ENCODE data around the gene TSPAN15.
"Not testable (repeated sequence)": the region's sequence is repeated elsewhere in the genome, so short reads cannot be mapped to it uniquely, and the experiment has no call there.

Gene TSPAN15

DNA sequence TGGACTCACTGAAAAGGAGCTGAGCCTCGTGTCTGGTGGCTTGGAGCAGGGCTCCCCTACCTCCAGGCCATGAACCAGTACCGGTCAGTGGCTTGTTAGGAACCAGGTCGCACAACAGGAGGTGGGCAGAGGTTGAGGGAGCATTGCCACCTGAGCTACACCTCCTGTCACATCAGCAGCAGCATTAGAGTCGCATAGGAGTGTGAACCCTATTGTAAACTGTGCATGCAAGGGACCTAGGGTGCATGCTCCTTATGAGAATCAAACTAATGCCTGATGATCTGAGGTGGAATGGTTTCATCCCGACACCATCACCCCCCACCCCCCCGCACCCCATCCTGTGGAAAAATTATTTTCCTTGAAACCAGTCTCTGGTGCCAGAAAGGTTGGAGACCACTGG lies 50.4 kb downstream of the TSPAN15 start:
- DNase-seq (ENCODE audit: low read depth in 2 of 2, low spot score in 1 of 2) = no peak

DNA sequence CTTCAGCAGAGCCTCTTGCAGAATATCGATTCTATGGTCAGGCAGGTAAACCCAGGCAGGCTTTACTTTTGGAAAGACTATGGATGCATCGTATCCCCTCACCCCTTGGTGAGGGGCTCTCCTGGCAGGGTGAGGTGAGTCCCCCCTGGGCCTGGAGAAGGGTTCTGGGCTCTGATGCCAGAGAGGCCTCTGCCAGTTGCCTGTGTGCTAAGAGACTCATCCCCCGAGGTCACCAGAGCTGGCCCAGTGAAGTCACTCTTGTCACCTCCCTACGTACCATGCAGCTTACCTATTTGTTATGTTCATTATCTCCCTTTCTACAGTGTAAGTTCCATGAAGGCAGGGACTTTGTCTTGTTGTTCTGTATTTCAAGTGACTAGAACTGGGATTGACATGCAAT lies 51.3 kb downstream of the TSPAN15 start:
- no peak for DNase-seq (ENCODE audit: low read depth in 2 of 2, low spot score in 1 of 2)

DNA sequence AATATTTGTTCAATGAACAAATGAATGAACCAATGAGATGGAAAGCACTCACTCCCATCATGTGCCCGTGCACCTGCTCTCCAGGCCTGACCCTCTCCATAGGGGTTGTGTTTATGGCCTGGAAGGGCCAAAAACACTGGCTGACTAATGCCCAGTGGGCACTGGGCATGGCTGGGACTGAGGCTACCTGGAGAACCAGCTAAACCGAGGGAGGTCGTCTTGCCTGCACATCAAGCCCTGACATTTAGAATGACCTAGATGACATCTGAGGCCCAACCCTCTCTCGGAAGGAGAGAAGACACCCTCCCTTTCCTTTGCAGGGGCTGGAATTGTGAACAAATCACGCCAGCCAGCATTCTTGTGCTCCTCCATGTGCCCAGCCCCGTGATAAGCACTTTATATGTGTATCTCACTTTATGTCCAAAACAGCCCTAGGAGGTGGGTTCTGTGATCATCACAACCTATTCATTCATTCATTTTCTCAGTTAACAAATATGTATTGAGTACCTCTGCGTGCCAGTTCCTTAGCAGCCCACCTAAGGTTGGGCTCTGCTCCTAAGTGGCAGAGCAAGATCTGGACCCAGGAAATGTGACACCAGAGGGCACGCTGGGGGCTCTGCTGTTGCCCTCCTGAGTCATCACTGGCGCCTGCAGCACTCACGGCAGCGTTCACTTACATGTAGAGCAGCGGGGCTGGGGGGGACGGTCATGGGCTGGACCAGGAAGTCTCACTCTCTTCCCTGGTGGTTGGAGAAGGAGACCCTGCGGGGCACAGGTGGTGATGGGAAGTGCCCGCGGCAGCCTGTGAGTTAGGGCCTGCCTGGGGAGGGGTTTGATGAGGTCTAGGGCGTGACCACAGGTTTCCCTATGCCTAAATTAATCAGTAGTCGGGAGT lies 52.0 kb downstream of the TSPAN15 start:
- no peak for DNase-seq (ENCODE audit: low read depth in 2 of 2, low spot score in 1 of 2)

DNA sequence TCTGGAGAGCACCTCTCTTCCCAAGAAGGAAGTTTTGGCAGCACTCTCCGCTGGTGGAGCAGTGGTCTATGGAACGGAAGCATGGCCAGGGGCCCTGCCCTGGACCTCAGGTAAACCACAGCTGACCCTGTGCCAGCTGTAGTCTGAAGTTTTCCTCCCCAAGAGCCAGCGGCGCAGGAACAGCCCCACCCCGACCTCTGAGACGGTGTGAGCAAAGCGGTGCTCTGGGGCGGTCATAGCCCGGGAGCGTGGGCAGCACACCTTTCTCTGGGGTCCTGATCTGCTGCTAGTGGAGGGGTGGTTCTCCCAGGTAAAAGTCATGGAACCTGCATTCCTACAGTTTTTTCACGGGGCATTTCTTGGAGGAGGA lies 52.6 kb downstream of the TSPAN15 start:
- DNase-seq (ENCODE audit: low read depth in 2 of 2, low spot score in 1 of 2) = no peak

DNA sequence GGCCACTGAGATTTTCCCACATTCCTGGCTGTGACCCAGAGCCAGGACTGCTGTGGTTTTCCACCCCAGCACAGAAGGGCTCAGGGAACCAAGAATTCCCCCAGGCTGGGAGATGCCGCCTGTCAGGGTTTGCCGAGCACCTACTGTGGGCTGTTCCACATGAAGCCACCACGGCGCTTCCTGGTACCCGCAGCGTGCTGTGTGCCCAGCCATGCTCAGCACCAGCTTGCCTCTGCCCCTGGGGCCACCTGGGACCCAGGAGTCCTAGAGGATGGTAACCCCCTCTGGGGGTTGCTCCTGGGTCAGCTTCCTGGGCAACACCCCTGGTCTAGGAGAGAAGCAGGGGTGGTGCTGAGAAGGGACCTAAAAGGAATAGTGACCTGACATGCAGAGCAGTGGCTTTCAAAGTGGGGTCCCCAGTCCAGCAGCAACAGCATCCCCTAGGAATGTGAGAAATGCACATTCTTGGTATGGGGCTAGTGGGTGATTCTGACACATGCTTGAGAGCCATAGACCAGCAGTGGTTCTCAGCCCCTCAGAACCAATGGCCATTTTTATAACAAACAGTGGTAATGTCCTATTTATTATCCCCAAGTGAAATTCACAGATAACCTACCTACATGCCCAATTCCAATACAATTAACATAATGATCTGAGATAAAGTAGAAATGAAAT lies 53.4 kb downstream of the TSPAN15 start:
- DNase-seq (ENCODE audit: low read depth in 2 of 2, low spot score in 1 of 2) = no peak

DNA sequence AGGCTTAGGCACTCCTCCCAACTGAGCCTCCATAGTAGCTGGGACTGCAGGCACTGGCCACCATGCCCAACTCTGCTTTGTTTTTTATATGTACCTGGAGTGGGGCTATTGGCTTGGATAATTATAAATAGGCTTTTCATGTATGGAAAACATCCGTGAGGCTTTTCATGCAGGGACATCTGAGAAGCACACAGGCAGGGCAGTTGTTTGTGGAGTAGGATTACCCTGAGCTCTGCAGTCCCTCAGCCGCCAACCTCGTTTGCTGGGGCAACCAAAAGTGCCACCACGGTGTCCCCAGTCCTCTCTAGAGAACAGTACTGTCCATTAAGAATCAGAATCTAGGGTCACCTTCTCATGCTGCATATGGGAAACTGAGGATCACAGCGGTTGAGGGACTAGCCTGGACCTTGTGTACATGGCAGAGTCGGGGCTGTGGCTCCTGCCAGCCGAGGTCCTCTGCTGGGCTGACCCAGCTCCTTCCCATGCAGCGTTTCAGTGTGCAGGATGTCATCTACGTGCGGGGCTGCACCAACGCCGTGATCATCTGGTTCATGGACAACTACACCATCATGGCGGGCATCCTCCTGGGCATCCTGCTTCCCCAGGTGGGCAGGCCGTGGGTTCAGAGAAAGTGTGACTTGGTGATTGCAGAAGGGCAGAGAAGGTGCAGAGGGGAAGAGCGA lies 54.5 kb downstream of the TSPAN15 start:
- no peak for DNase-seq (ENCODE audit: low read depth in 2 of 2, low spot score in 1 of 2)

DNA sequence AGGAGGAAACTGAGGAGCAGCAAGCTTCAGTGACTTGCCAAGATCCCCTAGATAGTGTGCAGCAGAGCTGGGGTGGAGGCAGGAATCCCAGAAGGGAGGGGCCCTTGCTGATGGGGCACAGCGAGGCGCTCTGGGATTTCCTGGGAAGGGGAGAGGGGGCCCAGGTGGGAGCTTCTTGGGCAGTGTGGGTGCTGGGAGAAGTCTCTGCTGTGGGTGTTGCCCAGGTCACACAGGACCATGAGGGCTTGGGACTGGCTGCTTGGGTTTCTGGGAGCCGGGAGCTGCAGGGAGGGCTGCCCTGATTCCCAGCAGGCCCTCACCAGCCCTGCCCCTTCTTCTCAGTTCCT lies 55.2 kb downstream of the TSPAN15 start:
- no peak for DNase-seq (ENCODE audit: low read depth in 2 of 2, low spot score in 1 of 2)

DNA sequence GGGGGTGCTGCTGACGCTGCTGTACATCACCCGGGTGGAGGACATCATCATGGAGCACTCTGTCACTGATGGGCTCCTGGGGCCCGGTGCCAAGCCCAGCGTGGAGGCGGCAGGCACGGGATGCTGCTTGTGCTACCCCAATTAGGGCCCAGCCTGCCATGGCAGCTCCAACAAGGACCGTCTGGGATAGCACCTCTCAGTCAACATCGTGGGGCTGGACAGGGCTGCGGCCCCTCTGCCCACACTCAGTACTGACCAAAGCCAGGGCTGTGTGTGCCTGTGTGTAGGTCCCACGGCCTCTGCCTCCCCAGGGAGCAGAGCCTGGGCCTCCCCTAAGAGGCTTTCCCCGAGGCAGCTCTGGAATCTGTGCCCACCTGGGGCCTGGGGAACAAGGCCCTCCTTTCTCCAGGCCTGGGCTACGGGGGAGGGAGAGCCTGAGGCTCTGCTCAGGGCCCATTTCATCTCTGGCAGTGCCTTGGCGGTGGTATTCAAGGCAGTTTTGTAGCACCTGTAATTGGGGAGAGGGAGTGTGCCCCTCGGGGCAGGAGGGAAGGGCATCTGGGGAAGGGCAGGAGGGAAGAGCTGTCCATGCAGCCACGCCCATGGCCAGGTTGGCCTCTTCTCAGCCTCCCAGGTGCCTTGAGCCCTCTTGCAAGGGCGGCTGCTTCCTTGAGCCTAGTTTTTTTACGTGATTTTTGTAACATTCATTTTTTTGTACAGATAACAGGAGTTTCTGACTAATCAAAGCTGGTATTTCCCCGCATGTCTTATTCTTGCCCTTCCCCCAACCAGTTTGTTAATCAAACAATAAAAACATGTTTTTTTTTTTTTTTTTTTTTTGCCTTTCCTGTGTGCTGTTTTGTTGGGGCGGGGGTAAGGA lies 55.8 kb downstream of the TSPAN15 start:
- DNase-seq (ENCODE audit: low read depth in 2 of 2, low spot score in 1 of 2) = no peak

DNA sequence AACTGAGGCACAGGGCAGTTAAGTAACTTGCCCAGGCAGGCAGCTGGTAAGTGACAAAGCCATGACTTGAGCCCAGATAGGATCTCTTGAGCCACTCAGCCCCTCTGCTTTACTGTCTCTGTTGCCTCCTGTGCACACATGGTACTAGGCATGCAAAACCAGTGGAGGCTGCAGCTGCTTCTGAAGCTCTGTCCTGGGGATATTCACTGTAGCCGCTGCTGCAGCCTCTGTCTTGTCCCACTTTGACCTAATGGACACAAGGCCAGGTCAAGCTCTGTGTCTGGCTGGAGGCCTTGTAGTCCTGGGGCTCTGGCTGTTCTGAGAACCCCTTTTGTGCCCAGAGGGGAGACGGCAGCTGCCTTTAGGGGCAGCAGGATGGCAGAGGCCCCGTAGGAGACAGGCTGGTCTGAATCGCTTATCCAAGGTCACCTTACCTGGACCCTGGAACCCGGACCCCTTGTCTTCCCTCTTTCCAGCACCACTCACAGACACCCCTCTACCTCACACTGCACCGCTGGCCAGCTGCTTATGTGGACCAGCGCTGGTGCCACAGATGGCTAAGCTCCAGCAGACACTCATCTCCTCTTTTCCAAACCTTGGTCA lies 57.6 kb downstream of the TSPAN15 start:
- DNase-seq (ENCODE audit: low read depth in 2 of 2, low spot score in 1 of 2) = no peak

DNA sequence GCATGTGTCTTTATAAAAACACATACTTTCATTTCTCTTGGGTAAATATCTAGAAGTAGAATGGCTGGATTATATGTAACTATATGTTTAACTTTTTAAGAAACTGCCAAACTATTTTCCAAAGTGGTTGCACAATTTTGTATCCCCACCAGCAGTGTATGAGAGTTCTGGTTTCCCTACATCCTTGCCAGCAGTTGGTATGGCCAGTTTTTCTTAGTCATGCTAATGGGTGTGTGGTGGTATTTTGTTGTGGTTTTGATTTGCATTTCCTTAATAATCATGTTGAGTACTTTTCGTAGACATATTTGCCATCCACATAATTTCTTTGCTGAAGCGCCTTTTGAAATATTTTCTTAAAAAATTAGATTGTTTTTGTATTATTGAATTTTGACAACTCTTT lies 61.6 kb downstream of the TSPAN15 start:
- no peak for DNase-seq (ENCODE audit: low read depth in 2 of 2, low spot score in 1 of 2)

DNA sequence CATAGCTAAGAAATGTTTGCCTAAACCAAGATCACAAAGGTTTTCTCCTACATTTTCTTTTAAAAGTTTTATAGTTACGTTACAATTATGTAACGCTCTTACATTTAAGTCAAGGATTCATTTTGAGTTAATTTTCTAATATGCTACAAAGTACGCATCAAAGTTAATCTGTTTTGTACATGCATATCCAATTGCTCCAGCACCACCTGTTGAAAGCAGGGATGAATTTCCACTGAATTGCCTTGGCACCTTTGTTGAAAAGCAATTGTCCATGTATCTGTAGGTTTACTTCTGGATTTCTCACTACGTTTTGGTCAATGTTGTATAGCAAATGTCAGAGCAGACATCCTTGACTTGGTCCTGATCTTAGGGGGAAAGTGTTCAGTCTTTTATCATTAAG lies 62.4 kb downstream of the TSPAN15 start:
- DNase-seq (ENCODE audit: low read depth in 2 of 2, low spot score in 1 of 2) = no peak

DNA sequence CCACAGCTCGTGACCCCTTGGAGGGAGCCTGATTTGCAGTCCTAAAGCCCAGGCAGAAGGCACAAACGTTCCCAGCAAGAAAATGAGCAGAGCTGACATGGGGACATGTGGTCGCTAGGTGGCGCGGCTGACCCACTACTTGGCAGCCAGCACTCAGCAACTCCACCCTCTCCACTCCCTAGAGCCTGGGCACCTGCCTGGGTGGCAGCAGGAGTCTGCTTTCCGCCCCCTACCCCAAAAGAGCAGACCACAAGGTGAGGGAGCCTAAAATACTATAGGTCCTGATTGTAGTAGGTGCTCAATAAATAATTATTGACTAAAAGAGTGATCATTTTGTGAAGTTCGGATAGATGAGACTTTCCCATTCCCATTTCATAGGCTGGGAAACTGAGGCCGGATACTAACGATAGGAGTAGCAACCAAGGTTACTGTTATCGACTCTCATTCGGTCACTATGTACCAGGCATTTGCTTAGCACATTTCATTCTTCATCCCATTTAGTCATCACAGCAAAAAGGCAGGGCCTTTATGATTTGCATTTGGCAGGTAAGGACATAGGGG lies 64.5 kb downstream of the TSPAN15 start:
- DNase-seq (ENCODE audit: low read depth in 2 of 2, low spot score in 1 of 2) = peak; percentile 43 to 47

DNA sequence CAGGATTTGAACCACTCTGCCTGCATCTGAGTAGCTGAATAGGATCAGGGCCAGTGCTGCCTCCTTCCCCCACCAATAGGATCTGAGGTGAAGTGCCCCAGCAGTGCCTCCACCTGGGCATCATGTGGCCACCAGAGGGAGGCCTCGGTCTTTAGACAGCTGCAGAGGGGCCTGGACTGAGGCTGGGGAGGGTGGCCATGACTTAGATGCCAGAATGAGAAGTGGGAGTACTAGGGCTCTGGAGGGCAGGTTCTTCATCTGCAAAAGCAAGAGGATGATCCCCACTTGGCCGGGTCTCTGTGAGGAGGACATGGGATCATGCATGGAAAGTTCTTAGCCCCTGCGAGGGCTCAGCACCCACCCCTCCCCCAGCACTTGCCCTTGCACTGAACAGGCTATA lies 65.1 kb downstream of the TSPAN15 start:
- DNase-seq (ENCODE audit: low read depth in 2 of 2, low spot score in 1 of 2) = no peak

DNA sequence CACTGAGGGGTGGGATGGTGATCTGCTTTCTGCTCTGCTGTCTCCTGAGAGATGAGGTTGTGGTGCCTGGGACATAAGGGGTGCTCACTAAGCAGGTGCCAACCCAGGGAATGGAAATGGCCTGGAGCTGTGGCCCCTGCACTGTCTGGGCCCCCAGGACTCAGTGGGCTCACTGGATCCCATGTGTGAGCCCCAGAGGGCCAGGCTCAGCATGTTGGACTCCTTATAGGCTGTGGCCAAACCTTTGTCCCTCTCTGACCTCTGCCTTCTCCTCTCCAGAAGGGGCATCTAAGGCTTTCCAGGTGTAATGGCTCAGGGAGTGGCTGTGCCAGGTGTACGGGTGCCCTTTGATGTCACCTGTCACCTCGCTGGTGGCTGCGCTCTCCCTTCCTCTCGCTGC lies 65.5 kb downstream of the TSPAN15 start:
- no peak for DNase-seq (ENCODE audit: low read depth in 2 of 2, low spot score in 1 of 2)

DNA sequence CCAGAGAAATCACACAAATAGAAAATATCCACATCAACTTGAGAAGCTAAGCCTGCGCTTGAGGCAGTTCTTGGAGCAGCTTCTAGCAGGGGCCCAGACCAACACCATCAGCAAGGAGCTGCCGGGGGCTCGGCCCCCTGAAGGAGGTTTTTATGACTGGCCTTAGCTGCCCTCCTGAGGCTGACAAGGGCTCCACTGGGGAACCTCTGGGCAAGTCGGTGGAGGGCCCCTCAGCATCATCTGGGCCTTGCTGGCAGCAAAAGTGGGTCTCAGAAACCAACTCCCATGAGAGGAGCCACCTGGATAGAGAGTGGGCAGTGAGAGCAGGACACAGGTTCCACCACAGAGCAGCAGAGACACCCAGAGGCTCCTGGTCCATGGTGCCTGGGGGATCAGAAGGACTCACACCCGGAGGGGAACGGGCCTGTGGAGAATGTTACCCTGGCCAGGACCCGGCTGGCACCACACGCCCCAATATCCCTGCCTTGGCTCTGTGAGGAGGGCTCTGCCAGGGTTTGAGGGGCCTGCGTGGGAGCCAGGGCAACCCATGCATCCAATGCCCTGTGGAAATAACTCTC lies 66.1 kb downstream of the TSPAN15 start:
- no peak for DNase-seq (ENCODE audit: low read depth in 2 of 2, low spot score in 1 of 2)

DNA sequence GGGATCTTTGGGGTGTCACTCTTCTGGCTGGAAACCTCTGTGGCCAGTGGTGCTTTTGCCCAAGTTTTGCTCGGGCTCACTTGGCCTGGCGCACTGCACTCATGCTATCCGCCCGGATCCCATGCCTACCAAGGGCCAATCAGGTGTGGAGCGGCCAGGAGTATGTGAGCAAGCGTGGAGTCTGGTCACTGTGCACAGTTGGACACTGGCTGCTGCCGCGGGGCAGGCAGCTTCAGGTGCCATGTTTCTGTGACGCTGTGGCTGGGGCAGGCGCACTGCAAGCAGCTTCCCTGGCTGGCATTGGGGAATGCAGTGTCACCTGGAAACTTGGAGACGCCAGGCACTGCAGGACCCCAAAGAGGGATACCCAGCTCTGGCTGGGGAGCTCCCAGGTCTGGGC lies 76.7 kb downstream of the TSPAN15 start:
- DNase-seq (ENCODE audit: low read depth in 2 of 2, low spot score in 1 of 2) = no peak

DNA sequence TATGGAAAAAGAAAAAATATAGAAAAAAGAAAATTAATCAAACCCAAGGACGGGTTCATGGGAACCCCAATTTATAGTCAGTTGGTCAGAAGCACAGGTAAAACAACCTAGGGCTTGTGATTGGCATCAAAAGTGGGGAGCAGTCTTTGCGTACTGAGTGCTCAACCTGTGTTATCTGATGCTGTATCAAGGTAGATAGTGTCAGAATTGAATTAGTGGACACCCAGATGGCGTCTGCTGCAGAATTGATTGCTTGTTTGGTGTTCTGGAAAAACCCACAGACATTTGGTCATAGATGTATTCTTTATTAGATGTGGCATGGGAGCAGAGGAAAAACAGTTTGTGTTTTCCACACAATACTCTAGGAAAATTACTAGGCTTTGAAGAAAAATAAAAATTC lies 82.4 kb downstream of the TSPAN15 start:
- DNase-seq (ENCODE audit: low read depth in 2 of 2, low spot score in 1 of 2) = no peak

DNA sequence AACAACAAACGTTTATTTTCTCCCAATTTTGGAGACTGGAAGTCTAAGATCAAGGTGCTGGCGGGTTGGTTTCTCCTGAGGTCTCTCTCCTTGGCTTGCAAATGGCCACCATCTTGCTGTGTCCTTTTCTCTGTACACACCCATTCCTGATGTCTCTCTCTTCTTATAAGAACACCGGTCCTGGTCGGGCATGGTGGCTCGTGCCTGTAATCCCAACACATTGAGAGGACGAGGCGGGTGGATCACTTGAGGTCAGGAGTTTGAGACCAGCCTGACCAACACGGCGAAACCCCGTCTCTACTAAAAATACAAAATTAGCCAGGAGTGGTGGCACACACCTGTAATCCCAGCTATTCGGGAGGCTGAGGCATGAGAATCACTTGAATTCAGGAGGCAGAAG lies 85.3 kb downstream of the TSPAN15 start:
- not testable (repeated sequence) for DNase-seq (ENCODE audit: low read depth in 2 of 2, low spot score in 1 of 2)

DNA sequence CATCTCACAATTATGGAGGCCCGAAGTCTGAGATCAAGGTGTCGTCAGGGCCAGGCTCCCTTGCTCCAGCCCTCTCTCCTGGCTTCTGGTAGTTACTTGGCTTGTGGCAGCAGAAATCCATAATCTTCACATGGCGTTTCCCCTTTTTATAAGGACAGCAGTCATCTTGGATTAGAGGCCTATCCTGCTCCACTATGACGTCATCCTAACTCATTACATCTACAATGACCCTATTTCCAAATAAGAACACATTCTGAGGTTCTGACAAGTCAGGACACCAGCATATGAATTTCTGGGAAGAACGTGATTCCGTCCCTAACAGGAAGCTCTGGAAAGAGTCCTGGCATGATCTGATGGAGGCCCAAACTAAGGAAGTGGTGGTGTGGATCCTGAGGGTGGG lies 86.2 kb downstream of the TSPAN15 start:
- no peak for DNase-seq (ENCODE audit: low read depth in 2 of 2, low spot score in 1 of 2)

DNA sequence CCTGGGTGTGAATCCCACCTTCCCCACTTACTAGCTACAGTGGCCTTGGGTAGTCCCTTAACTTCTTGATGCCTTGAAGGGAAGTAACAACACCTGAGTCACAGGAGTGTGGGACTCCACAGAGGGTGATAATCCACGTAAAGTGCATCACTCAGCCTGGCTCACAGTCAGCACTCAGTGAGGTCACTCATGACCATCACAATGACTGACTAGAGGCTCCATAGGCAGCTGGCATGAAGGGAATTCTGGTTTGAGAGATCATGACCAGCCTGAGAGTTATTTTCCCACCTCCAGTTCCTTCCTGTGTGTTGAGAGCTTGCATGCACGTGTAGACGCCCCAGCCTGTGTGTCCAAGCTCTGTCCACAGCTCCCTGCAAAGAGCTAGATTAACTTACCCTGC lies 87.2 kb downstream of the TSPAN15 start:
- DNase-seq (ENCODE audit: low read depth in 2 of 2, low spot score in 1 of 2) = no peak

Measured in stimulated activated CD8-positive, alpha-beta memory T cell treated with anti-CD3 and anti-CD28 coated beads, Interleukin-4, amount 100 ng/mL, for 4 hours (primary cell).